SK-N-SH treated with all-trans-retinoic acid at 6 μM for 48 hours (cell line): ENCODE results near the gene TNFAIP1.

Experiments used
- ATAC-seq: fragments of 200-7000 bp; cut with Tn5 transposase; 3 replicates; pipeline ENCODE4 v1.9.1; 2020; ENCODE audit warnings: mild to moderate bottlenecking, moderate library complexity
- BACH2 ChIP-seq: fragments of 250-450 bp; sonication (Bioruptor Pico); IDR thresholded peaks from 2 replicates; pipeline ENCODE4 v1.9.0; 2021; ENCODE audit warnings: mild to moderate bottlenecking, borderline replicate concordance
- CSDC2 ChIP-seq: fragments of 250-450 bp; sonication (Bioruptor Pico); IDR thresholded peaks from 2 replicates; pipeline ENCODE4 v1.5.0; 2020; ENCODE audit warnings: mild to moderate bottlenecking, moderate library complexity
- ISL1 ChIP-seq: fragments of 250-450 bp; sonication (Bioruptor Pico); IDR thresholded peaks from 2 replicates; pipeline ENCODE4 v2.1.2; 2022; ENCODE audit warnings: mild to moderate bottlenecking, moderate library complexity
- SNAI2 ChIP-seq: fragments of 250-450 bp; sonication (Bioruptor Pico); IDR thresholded peaks from 2 replicates; pipeline ENCODE4 v1.5.0; 2020; ENCODE audit warnings: mild to moderate bottlenecking, moderate library complexity
- TCF4 ChIP-seq: fragments of 250-450 bp; sonication (Bioruptor Pico); IDR thresholded peaks from 2 replicates; pipeline ENCODE4 v1.8.0; 2021; ENCODE audit warnings: mild to moderate bottlenecking, moderate library complexity, borderline replicate concordance
- TOX ChIP-seq: fragments of 250-450 bp; sonication (Bioruptor Pico); IDR thresholded peaks from 2 replicates; pipeline ENCODE4 v1.8.0; 2021; ENCODE audit warnings: mild to moderate bottlenecking, moderate library complexity, borderline replicate concordance
- ZC3H10 ChIP-seq: fragments of 250-450 bp; sonication (Bioruptor Pico); IDR thresholded peaks from 2 replicates; pipeline ENCODE4 v1.5.1; 2021; ENCODE audit warnings: mild to moderate bottlenecking, moderate library complexity
- ZFP3 ChIP-seq: fragments of 250-450 bp; sonication (Bioruptor Pico); IDR thresholded peaks from 2 replicates; pipeline ENCODE4 v1.5.0; 2020; ENCODE audit warnings: mild to moderate bottlenecking, moderate library complexity
- ZFP30 ChIP-seq: fragments of 450-650 bp; formaldehyde crosslinking; IDR thresholded peaks from 2 replicates; pipeline ENCODE4 v1.5.0; 2022; ENCODE audit warnings: mild to moderate bottlenecking, moderate library complexity
- ZNF565 ChIP-seq: fragments of 450-650 bp; formaldehyde crosslinking; conservative IDR thresholded peaks from 2 replicates; pipeline ENCODE4 v1.5.0; 2020; ENCODE audit warnings: low read depth, mild to moderate bottlenecking, moderate library complexity
- ZNF8 ChIP-seq: fragments of 450-650 bp; formaldehyde crosslinking; IDR thresholded peaks from 2 replicates; pipeline ENCODE4 v1.5.0; 2020; ENCODE audit warnings: mild to moderate bottlenecking, moderate library complexity
- TF ChIP-seq, protein P1 (sequence below): fragments of 250-450 bp; sonication (Bioruptor Pico); IDR thresholded peaks from 2 replicates; pipeline ENCODE4 v1.5.1; 2020; ENCODE audit warnings: low read depth, mild to moderate bottlenecking, moderate library complexity
- TF ChIP-seq, protein P2 (sequence below): fragments of 250-450 bp; sonication (Bioruptor Pico); IDR thresholded peaks from 2 replicates; pipeline ENCODE4 v1.8.0; 2021; ENCODE audit warnings: low read depth, mild to moderate bottlenecking, moderate library complexity, borderline replicate concordance
- TF ChIP-seq, protein P3 (sequence below): fragments of 250-450 bp; sonication (Bioruptor Pico); IDR thresholded peaks from 2 replicates; pipeline ENCODE4 v1.5.1; 2021; ENCODE audit warnings: mild to moderate bottlenecking, moderate library complexity

Gene TNFAIP1

DNA sequence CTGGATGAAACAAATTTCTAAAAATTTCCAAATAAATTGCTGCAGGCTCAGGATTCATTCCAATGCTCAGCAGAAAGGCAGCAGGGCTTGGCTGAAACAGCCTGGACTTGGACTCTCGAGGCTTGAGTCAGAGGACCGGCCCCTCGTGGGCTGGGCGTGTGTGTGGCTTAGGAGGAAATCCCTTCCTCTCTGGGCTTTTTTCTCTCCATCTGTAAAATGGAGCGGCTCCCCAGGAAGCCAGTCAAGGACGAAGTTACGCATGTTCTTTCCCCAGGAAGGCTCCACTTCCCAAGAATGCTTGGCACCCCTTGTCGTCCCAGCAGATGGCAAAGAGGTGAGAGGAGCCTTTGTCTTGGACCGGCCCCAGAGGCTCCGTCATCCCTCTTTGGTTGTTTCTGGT lies 56.9 kb downstream of the TNFAIP1 start:
- ATAC-seq: no peak
- TF ChIP-seq SNAI2 (CRISPR knock-in tag) (no peak), ZC3H10 (CRISPR knock-in tag) (no peak), TCF4 (CRISPR knock-in tag) (no peak), ZFP3 (CRISPR knock-in tag) (no peak)
- TF ChIP-seq, protein P1, sequence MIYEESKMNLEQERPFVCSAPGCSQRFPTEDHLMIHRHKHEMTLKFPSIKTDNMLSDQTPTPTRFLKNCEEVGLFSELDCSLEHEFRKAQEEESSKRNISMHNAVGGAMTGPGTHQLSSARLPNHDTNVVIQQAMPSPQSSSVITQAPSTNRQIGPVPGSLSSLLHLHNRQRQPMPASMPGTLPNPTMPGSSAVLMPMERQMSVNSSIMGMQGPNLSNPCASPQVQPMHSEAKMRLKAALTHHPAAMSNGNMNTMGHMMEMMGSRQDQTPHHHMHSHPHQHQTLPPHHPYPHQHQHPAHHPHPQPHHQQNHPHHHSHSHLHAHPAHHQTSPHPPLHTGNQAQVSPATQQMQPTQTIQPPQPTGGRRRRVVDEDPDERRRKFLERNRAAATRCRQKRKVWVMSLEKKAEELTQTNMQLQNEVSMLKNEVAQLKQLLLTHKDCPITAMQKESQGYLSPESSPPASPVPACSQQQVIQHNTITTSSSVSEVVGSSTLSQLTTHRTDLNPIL (CRISPR knock-in tag): no peak
- TF ChIP-seq, protein P2, sequence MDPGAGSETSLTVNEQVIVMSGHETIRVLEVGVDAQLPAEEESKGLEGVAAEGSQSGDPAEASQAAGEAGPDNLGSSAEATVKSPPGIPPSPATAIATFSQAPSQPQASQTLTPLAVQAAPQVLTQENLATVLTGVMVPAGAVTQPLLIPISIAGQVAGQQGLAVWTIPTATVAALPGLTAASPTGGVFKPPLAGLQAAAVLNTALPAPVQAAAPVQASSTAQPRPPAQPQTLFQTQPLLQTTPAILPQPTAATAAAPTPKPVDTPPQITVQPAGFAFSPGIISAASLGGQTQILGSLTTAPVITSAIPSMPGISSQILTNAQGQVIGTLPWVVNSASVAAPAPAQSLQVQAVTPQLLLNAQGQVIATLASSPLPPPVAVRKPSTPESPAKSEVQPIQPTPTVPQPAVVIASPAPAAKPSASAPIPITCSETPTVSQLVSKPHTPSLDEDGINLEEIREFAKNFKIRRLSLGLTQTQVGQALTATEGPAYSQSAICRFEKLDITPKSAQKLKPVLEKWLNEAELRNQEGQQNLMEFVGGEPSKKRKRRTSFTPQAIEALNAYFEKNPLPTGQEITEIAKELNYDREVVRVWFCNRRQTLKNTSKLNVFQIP (CRISPR knock-in tag): no peak

DNA sequence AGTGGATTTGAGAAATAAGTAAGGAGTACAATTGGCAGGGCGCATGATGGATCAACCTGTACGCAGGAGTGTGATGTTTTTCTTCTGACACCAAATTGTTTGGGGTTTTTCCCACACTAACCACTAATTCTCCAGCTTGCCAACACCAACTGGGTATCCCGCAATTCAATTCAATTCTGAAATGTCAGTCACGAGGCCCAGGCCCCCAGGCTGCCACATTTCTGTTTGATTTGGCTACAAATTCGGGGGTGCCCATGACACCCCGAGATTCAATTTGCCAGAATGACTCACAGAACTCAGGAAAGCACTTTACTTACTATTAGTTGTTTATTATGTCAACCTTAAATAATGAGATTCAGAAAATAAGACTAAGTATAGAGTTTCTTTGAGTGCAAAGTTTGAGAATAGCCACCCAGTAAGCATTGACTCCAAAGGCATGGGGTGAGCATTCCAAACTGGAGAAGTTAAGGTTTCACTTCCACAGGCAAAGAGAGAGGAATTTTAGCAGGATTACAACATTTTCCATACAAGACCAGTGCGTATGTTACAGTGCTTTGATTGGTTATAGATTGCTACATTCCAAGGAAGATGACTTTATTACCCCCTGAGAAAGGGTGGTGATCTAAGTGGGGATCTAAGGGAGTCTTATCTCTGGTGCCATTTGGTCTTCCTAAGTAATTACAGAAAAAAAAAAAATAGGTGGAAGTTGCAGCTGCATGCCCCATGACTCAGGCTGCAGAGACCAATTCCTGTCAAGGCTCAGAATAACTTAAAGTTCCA lies 59.0 kb downstream of the TNFAIP1 start:
- TF ChIP-seq ISL1 (CRISPR knock-in tag) (0 out of 2 replicates have a peak, but pooled peaks have one; percentile 19), ZNF8 (CRISPR knock-in tag) (no peak), ZFP30 (CRISPR knock-in tag) (no peak)
- TF ChIP-seq, protein P2 (CRISPR knock-in tag): no peak
- ATAC-seq: no peak

DNA sequence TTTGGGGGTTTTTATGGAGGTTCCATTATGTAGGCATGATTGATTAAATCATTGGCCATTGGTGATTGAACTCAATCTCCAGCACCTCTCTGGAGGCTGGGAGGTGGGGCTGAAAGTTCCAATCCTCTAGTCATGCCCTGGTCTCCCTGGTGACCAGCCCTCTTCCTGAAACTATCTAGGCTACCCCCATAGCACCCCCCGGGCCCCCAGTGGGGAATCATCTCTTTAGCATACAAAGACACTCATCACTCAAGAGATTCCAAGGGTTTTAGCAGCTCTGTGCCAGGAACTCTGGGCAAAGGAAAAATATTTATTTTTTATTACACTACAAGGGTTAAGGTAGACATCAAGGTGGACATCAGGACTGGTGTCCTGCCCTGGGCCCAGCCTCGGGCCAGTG lies 59.9 kb downstream of the TNFAIP1 start:
- TF ChIP-seq, protein P1 (CRISPR knock-in tag): no peak
- TF ChIP-seq TOX (no peak), ZNF8 (CRISPR knock-in tag) (no peak)
- ATAC-seq: no peak

DNA sequence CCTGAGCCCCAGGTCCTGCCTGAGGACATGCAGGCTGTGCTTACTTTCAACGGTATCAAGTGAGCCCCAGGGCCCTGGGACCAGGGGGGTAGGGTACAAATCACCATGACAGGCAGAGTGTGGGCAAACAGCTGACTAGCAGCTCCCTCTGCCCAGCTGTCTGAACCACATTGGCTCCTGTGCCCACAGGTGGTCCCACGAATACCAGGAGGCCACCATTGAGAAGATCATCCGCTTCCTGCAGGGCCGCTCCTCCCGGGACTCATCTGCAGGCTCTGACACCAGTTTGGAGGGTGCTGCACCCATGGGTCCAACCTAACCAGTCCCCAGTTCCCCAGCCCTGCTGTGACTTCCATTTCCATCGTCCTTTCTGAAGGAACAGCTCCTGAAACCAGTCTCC lies 60.4 kb downstream of the TNFAIP1 start:
- no peak for ATAC-seq
- no peak for TF ChIP-seq CSDC2
- TF ChIP-seq, protein P3, sequence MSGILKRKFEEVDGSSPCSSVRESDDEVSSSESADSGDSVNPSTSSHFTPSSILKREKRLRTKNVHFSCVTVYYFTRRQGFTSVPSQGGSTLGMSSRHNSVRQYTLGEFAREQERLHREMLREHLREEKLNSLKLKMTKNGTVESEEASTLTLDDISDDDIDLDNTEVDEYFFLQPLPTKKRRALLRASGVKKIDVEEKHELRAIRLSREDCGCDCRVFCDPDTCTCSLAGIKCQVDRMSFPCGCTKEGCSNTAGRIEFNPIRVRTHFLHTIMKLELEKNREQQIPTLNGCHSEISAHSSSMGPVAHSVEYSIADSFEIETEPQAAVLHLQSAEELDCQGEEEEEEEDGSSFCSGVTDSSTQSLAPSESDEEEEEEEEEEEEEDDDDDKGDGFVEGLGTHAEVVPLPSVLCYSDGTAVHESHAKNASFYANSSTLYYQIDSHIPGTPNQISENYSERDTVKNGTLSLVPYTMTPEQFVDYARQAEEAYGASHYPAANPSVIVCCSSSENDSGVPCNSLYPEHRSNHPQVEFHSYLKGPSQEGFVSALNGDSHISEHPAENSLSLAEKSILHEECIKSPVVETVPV (CRISPR knock-in tag): no peak
- no peak for TF ChIP-seq BACH2 (CRISPR knock-in tag)
- no peak for TF ChIP-seq ZFP3 (CRISPR knock-in tag)
- no peak for TF ChIP-seq ZNF565 (CRISPR knock-in tag)
- TF ChIP-seq TOX: no peak
- TF ChIP-seq ISL1 (CRISPR knock-in tag): no peak
- TF ChIP-seq, protein P1 (CRISPR knock-in tag): no peak
